AG04449 (cell line): ENCODE data around the gene KIAA1328.

ENCODE experiments used
- CTCF ChIA-PET: fragments of 350-600 bp; formaldehyde crosslinking; extraction: SDS; loops from one replicate; lab custom pipeline; 2021; ENCODE audit warnings: antibody characterized with exemption; lab: Yijun Ruan, JAX
- POLR2A ChIA-PET: fragments of 400-600, 350-600 bp; formaldehyde crosslinking; extraction: SDS; loops from one replicate; lab custom pipeline; 2020; ENCODE audit warnings: antibody characterized with exemption, inconsistent platforms; lab: Yijun Ruan, JAX
- DNase-seq: peaks from one replicate; pipeline ENCODE4 v3.0.0-alpha.2; 2010; ENCODE audit warnings: low read depth, low spot score
- H3K4me3 ChIP-seq: 2 replicates; pipeline ENCODE4 v1.5.1; 2011; ENCODE audit warnings: low read depth, mild to moderate bottlenecking, control low read depth, low read length
- TF ChIP-seq, protein P1 (sequence below): IDR thresholded peaks from one replicate; pipeline ENCODE4 v1.5.1; 2011; ENCODE audit warnings: mild to moderate bottlenecking, moderate library complexity, low read length, control low read depth, inconsistent platforms; ENCODE audit not compliant: insufficient read depth; ENCODE audit errors: missing control alignments

The KIAA1328 gene

DNA sequence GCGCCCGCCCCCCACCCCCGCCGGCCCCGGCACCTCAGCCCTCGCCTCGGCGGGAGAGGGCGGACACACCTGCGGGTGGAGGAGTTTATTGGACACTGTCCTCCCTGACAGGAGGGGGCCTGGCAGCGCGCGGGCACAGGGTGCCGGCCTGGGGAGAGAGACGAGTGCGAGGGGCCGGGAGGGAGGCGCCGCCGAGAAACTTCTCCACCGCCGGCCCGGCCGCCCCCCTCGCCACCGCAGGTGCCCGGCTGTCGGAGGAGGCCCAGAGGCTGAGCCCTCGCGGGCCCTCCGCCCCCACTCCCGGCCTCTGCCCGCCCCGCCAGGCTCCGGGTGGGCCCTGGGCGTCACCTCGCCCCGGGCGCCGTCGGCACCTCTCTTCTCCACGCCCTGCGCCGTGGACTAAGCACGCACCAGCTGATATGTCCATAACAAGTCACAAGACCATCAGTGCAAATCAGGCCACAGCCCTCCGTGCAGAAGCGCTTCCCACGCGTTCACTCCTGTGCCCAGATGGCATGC lies 425.4 kb downstream of the KIAA1328 start:
- CTCF ChIA-PET, result no interaction called here
- POLR2A ChIA-PET, result no interaction called here
- peak overlapping the region; percentile 20; the same call in 1 of the 2 replicates for H3K4me3 ChIP-seq
- DNase-seq, result no peak
- TF ChIP-seq, protein P1, sequence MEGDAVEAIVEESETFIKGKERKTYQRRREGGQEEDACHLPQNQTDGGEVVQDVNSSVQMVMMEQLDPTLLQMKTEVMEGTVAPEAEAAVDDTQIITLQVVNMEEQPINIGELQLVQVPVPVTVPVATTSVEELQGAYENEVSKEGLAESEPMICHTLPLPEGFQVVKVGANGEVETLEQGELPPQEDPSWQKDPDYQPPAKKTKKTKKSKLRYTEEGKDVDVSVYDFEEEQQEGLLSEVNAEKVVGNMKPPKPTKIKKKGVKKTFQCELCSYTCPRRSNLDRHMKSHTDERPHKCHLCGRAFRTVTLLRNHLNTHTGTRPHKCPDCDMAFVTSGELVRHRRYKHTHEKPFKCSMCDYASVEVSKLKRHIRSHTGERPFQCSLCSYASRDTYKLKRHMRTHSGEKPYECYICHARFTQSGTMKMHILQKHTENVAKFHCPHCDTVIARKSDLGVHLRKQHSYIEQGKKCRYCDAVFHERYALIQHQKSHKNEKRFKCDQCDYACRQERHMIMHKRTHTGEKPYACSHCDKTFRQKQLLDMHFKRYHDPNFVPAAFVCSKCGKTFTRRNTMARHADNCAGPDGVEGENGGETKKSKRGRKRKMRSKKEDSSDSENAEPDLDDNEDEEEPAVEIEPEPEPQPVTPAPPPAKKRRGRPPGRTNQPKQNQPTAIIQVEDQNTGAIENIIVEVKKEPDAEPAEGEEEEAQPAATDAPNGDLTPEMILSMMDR, result no peak

GRCh38 chr18:37254973-37255372 lies 426.0 kb downstream of the KIAA1328 start:
- ChIA-PET CTCF (no interaction called here), POLR2A (no interaction called here)
- no peak for DNase-seq
- H3K4me3 ChIP-seq, result no peak overlapping the region
- TF ChIP-seq, protein P1, result no peak

- POLR2A ChIA-PET, result no interaction called here
- TF ChIP-seq, protein P1, result no peak
- CTCF ChIA-PET, result no interaction called here
- H3K4me3 ChIP-seq, result no peak overlapping the region
- DNase-seq, result no peak
These were observed 429.2 kb downstream of the KIAA1328 start for GRCh38 chr18:37258131-37258530.

DNA sequence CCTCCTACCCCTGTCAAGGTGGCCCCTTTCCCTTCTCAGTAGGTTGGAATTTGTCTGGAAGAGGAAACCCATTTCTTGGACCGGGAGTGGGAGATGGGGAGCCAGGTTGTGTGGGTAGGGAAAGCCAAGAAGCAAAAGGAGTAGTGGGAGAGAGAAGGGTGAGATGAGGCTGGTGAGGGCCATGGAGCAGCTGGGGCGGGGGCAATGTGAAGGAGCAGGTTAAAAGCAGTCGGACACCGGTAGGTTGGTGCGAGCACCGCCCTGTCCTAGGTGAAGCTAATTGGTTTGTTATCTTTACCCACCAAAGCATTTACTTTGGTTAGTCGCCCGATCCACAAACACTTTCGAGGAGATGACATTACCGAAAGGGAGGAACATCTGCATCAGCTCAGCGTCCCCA lies 429.9 kb downstream of the KIAA1328 start:
- H3K4me3 ChIP-seq, result no peak overlapping the region
- TF ChIP-seq, protein P1, result no peak
- no peak for DNase-seq
- ChIA-PET POLR2A (no interaction called here), CTCF (no interaction called here)

- TF ChIP-seq, protein P1, result no peak
- no peak overlapping the region for H3K4me3 ChIP-seq
- POLR2A ChIA-PET, result no interaction called here
- DNase-seq, result no peak
- CTCF ChIA-PET, result no interaction called here
These were observed 430.8 kb downstream of the KIAA1328 start for GRCh38 chr18:37259711-37260110.

GRCh38 chr18:37260367-37261093 lies 431.6 kb downstream of the KIAA1328 start:
- POLR2A ChIA-PET, result no interaction called here
- H3K4me3 ChIP-seq, result no peak overlapping the region
- TF ChIP-seq, protein P1, result no peak
- no peak for DNase-seq
- CTCF ChIA-PET, result interaction anchor here (0.8 kb wide), 1 partner anchor 10 kb away, joined by 3 read pairs; no protein-coding TSS in a partner anchor
